ENCODE data around the gene TIMM23.
"Not testable (repeated sequence)": the region's sequence is repeated elsewhere in the genome, so short reads cannot be mapped to it uniquely, and the experiment has no call there.

DNA sequence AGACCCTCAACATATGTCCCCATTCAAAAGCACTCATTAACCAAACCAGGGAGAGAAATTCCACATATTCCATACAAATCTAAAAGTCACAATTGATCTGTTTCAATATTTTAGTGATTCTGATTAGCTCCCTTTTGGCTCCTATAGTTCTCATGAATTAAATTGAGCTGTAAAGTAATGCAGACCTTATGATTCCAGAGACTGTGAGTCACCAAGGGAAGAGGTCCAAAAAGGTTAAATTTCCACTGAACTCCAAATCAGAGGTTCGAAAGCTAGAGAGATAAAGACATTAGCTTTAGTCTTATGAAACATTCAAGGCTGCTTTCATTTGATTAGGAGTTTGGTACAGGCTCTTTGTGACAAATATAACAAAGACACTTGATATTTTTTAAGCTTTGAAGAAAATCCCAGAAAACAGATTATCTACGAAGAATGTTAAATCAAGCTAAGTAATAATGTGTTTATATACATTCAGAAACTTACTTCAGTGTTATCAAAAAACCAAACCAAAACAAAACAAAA, 33.1 kb upstream of the TIMM23 start:
- TF ChIP-seq, protein P1, sequence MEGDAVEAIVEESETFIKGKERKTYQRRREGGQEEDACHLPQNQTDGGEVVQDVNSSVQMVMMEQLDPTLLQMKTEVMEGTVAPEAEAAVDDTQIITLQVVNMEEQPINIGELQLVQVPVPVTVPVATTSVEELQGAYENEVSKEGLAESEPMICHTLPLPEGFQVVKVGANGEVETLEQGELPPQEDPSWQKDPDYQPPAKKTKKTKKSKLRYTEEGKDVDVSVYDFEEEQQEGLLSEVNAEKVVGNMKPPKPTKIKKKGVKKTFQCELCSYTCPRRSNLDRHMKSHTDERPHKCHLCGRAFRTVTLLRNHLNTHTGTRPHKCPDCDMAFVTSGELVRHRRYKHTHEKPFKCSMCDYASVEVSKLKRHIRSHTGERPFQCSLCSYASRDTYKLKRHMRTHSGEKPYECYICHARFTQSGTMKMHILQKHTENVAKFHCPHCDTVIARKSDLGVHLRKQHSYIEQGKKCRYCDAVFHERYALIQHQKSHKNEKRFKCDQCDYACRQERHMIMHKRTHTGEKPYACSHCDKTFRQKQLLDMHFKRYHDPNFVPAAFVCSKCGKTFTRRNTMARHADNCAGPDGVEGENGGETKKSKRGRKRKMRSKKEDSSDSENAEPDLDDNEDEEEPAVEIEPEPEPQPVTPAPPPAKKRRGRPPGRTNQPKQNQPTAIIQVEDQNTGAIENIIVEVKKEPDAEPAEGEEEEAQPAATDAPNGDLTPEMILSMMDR (IDR thresholded peaks at IDR 0.05; ENCODE audit: low read depth, low read length): not testable (repeated sequence)
- not testable (repeated sequence) for TF ChIP-seq EZH2phosphoT487 (IDR thresholded peaks at IDR 0.05; ENCODE audit: low read depth)

Measured in OCI-LY3 (cell line).